ENCODE measurements around the gene DAB2IP.

The DAB2IP gene

DNA sequence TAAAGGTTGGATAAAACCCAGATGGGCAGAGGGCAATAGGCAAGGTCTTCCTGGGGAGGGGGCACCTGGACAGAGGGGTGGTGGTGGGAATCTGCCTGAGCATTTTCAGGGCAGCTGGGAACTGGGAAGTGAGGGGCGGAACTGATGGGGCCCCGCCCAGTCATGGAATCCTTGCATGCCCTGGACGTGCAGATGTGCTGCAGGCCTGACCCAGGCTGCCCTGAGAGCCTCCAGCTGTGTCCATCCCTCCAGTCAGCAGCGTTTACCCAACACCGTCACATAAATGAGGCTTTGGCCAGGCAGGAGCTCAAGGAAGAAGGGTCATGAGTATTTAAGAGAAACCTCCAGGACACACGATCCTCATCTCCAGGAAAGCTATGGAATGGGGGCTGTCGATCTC lies 70.3 kb downstream of the DAB2IP start:
- in situ Hi-C loops (cut with HindIII; ENCODE audit: low sequenced_read_pairs), result no loop called here
- no peak for DNase-seq (ENCODE audit: low read depth, low spot score)
- H3K4me3 ChIP-seq (ENCODE audit: low read depth, low read length), result no peak overlapping the region
- TF ChIP-seq CTCF (IDR thresholded peaks at IDR 0.05; ENCODE audit: low read depth, low read length), result no peak

DNA sequence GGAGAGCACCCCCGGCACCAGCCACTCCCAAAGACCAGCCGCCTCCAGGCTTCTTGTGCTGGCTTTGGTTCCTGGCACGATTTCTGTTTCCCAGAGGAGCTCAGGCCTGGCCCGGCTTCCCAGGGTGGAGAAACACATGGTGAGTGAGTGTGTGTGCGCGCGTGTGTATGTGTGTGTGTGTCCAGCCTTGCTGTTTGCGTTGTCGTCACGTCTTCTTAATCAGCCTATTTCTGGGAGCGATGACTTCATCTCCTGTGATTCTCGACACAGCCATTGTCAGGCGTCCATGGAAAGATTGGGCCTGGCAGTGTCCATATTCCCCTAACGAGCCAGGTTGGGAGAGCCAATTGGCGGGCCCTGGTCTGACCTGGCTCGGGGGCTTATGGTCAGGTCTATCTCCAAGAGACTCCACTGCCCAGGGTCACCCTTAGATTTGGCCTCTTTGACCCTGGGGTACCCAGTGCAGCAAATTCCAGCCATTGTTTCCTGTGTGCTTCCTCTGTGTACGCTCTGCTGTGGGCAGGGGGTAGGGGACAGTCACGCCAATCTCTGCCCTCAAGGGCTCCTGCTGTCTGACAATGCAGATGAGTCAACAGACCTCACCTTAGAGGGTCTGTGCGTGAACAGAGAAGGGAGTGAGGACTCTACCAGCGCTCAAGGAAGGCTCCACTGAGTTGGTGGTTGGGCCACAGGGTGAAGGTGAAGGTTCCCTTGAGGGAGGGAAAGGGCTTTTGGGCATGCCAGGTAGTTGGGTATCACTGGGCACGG lies 73.8 kb downstream of the DAB2IP start:
- DNase-seq (ENCODE audit: low read depth, low spot score), result peak; percentile 92
- TF ChIP-seq CTCF (IDR thresholded peaks at IDR 0.05; ENCODE audit: low read depth, low read length), result no peak
- H3K4me3 ChIP-seq (ENCODE audit: low read depth, low read length), result no peak overlapping the region
- in situ Hi-C loops (cut with HindIII; ENCODE audit: low sequenced_read_pairs), result loop anchor here (25.0 kb wide), 1 partner anchor 262 kb away; no protein-coding TSS in a partner anchor

DNA sequence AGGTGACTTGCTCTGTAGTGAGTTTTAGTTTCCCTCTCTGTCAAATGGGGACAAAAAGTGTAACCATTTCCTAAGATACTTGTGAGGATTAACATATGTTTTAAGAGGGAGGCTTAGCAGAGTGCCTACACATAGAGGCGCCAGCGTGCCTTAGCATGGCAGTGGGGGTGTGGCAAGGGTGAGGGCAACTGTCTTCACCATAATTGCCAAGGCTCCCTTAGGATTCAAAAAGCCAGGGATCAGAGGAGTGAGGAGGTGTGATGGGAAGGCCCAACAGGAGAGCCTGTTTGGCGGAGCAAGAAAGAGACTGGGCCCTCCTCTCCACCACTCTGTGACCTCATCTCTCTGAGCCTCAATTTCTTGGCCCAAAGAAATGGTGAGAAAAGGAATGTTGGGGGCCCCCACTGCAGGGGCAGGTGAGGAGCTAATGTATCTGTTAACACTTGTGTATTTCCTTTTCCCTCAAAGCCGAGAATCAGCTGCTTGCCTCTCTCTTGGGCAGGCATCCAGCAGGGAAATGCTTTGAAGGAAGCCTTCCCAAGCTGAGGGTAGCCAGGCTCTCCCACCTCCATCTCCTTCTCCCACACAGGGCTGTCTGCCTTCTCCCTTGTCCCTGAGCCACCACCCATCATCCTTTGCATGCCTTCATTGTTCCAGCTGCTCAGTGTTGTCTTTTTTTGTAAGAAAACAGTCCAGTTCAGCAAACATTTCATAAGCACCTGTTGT lies 76.0 kb downstream of the DAB2IP start:
- no peak overlapping the region for H3K4me3 ChIP-seq (ENCODE audit: low read depth, low read length)
- no peak for TF ChIP-seq CTCF (IDR thresholded peaks at IDR 0.05; ENCODE audit: low read depth, low read length)
- in situ Hi-C loops (cut with HindIII; ENCODE audit: low sequenced_read_pairs), result loop anchor here (25.0 kb wide), 1 partner anchor 260 kb away; no protein-coding TSS in a partner anchor
- no peak for DNase-seq (ENCODE audit: low read depth, low spot score)

DNA sequence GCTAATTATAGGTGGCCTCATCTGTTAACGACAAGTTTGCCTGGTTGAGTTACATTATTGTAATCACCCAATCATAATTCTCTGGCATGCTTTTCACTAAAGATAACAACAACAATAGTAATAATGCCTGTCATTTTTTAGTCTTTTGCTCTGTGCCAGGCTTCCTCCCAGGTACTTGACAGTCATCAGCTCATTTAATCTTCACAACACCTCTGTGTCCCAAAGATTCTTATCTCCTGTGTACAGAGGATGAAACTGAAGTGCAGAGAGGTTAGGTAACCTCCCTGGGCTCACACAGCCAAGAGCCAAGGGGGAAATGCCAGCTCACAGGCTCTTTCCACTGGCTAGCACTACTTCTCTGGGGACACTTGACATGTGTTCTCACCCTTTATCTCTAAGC lies 77.5 kb downstream of the DAB2IP start:
- TF ChIP-seq CTCF (IDR thresholded peaks at IDR 0.05; ENCODE audit: low read depth, low read length), result no peak
- no peak overlapping the region for H3K4me3 ChIP-seq (ENCODE audit: low read depth, low read length)

GRCh38 chr9:121729769-121730562 lies 78.5 kb downstream of the DAB2IP start:
- in situ Hi-C loops (cut with HindIII; ENCODE audit: low sequenced_read_pairs), result loop anchor here (25.0 kb wide), 1 partner anchor 257 kb away; no protein-coding TSS in a partner anchor
- no peak overlapping the region for H3K4me3 ChIP-seq (ENCODE audit: low read depth, low read length)
- TF ChIP-seq CTCF (IDR thresholded peaks at IDR 0.05; ENCODE audit: low read depth, low read length), result no peak
- no peak for DNase-seq (ENCODE audit: low read depth, low spot score)

More for the DNA sequence above, 77.5 kb downstream of the DAB2IP start:
- in situ Hi-C loops (cut with HindIII; ENCODE audit: low sequenced_read_pairs), result loop anchor here (25.0 kb wide), 1 partner anchor 258 kb away; no protein-coding TSS in a partner anchor
- no peak for DNase-seq (ENCODE audit: low read depth, low spot score)

DNA sequence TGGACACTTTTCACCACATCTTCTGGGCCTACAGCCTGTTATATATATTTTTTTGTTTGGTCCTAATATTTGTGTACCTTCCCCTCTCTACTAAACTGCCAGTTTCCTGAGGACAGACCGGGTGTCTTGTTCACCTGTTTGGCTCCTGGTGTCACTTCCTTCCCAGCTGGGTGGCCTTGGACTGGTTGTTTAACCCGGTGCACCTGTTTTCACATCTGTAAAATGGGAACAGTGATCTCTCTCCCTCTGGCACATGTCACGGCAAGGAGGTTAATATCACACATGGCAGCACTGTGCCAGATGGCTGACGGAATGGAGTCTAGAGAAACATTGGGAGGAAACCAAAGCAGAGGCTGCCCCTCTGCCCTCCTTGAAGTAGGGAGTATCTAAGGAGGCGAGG lies 79.7 kb downstream of the DAB2IP start:
- in situ Hi-C loops (cut with HindIII; ENCODE audit: low sequenced_read_pairs), result loop anchor here (25.0 kb wide), 1 partner anchor 256 kb away; no protein-coding TSS in a partner anchor
- TF ChIP-seq CTCF (IDR thresholded peaks at IDR 0.05; ENCODE audit: low read depth, low read length), result no peak
- no peak for DNase-seq (ENCODE audit: low read depth, low spot score)
- H3K4me3 ChIP-seq (ENCODE audit: low read depth, low read length), result no peak overlapping the region

Measured in astrocyte of the spinal cord (primary cell).